Gastroesophageal sphincter (tissue), 3 donors: ENCODE results near the gene SYT3.
"Not testable (repeated sequence)": the region's sequence is repeated elsewhere in the genome, so short reads cannot be mapped to it uniquely, and the experiment has no call there.

Source experiments
- POLR2A ChIP-seq, 2 donors: fragments of 450-650 bp; IDR thresholded peaks; one replicate each; pipeline ENCODE4 v1.6.1; 2017; ENCODE audit warnings: antibody characterized with exemption in 2 of 2, mild to moderate bottlenecking in 2 of 2, moderate library complexity in 1 of 2
- POLR2AphosphoS5 ChIP-seq: sonication (generic); formaldehyde crosslinking; IDR thresholded peaks from one replicate; pipeline ENCODE4 v1.6.1; 2017; ENCODE audit warnings: antibody characterized with exemption
- TF ChIP-seq, protein P1 (sequence below), 4 experiments: fragments of 200-600 bp in 2 of 4; fragments of 450-650 bp in 2 of 4; sonication (generic) in 1 of 4; IDR thresholded peaks; one replicate each; pipeline ENCODE4 v1.5.1; 2017 to 2019; ENCODE audit warnings: antibody characterized with exemption in 4 of 4, mild to moderate bottlenecking in 2 of 4, moderate library complexity in 2 of 4

DNA sequence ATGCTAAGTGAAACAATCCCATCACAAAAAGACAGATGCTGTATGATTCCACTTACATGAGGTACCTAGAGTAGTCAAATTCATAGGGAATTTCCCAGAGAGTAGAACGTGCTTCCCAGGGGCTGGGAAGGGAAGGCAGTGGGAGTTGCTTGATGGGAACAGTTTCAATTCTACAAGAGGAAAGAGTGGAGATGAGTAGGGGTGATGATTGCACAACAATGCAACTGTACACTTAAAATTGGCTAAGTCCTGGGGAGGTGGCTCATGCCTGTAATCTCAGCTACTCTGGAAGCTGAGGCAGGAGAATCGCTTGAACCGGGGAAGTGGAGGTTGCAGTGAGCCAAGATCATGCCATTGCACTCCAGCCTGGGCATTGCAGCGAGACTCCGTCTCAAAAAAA lies 21.3 kb downstream of the SYT3 start:
- TF ChIP-seq, protein P1, sequence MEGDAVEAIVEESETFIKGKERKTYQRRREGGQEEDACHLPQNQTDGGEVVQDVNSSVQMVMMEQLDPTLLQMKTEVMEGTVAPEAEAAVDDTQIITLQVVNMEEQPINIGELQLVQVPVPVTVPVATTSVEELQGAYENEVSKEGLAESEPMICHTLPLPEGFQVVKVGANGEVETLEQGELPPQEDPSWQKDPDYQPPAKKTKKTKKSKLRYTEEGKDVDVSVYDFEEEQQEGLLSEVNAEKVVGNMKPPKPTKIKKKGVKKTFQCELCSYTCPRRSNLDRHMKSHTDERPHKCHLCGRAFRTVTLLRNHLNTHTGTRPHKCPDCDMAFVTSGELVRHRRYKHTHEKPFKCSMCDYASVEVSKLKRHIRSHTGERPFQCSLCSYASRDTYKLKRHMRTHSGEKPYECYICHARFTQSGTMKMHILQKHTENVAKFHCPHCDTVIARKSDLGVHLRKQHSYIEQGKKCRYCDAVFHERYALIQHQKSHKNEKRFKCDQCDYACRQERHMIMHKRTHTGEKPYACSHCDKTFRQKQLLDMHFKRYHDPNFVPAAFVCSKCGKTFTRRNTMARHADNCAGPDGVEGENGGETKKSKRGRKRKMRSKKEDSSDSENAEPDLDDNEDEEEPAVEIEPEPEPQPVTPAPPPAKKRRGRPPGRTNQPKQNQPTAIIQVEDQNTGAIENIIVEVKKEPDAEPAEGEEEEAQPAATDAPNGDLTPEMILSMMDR (IDR thresholded peaks at IDR 0.05): not testable (repeated sequence)
- TF ChIP-seq POLR2AphosphoS5; POLR2A (IDR thresholded peaks at IDR 0.05): not testable (repeated sequence)
